Measurements from ENCODE around the gene OGG1. TPM values are rescaled to one million over a fixed set of nuclear protein-coding genes. Genes with fewer than 3 reads are reported as not detected.

Gene OGG1
- total and polyA plus RNA-seq, 9 of the 15 experiments (the other 6 are each of a cell fraction or from before 2014, with no cell fraction given), result 6.6 to 33.0 (median 24.4) TPM

DNA sequence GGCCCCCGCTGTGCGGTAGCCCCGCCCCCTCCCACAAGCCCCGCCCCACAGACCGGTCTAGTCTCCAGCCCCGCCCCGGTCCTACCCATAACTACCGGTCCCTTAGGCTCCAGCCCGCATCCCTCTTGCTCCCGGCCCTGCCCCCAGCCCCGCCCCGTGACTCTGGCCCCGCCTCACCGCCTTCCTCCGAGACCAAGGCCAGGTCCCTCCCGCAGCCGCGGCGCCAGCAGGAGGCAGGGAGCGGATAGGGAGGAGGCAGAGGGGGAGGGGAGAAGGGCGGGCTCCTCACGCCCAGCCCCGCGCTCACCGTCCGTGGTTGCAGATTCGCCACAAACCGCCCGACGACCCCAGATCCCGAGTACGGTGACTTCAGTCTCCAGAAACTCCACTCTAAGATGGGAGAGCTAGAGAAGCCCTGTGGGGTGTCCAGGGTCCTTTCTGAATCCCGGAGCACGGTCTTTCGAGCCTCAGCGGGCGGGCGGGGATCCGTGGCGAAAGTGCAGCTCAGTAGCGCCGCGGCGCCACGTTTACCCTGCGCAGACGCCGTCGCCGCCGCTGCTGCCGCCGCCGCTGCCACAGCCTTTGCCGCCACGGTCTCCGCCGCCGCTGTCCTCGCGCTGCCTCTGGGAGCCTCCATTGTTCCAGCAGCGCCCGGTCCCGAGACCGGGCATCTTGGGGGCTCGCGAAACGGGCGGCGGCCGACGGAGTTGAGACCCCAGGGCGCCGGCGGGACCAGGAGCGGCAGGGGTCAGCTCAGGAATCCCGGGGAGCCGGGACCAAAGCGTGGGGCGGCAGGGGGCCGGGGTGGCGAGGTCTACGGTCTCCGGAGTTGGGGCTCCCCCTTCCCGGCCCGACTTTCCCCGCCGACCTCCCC, 18.3 kb upstream of the OGG1 start, which contains the start of gene BRPF1 (continued):
- TF ChIP-seq, protein P1, sequence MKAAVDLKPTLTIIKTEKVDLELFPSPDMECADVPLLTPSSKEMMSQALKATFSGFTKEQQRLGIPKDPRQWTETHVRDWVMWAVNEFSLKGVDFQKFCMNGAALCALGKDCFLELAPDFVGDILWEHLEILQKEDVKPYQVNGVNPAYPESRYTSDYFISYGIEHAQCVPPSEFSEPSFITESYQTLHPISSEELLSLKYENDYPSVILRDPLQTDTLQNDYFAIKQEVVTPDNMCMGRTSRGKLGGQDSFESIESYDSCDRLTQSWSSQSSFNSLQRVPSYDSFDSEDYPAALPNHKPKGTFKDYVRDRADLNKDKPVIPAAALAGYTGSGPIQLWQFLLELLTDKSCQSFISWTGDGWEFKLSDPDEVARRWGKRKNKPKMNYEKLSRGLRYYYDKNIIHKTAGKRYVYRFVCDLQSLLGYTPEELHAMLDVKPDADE (conservative IDR thresholded peaks at IDR 0.05; ENCODE audit: control insufficient read depth, low read depth, low read length), result peak; percentile 57; the same call in 1 of the 2 replicates
- TF ChIP-seq PREB (CRISPR knock-in tag; IDR thresholded peaks at IDR 0.05) (peak; percentile 70; the same call in 1 of the 2 replicates), YBX1 (IDR thresholded peaks at IDR 0.05) (no peak), CREB3 (tag; conservative IDR thresholded peaks at IDR 0.05; ENCODE audit: low read depth) (0 out of 2 replicates have a peak, but pooled peaks have one; percentile 69), THAP7 (CRISPR knock-in tag; IDR thresholded peaks at IDR 0.05) (peak; percentile 75; the same call in 1 of the 2 replicates), CEBPB (tag; IDR thresholded peaks at IDR 0.05) (no peak), USF2 (CRISPR knock-in tag; IDR thresholded peaks at IDR 0.05) (peak; percentile 21; the same call in 1 of the 2 replicates), HNRNPK (IDR thresholded peaks at IDR 0.05; ENCODE audit: low read depth, low read length, poor library complexity, severe bottlenecking) (peak; percentile 55), KLF6 (CRISPR knock-in tag; IDR thresholded peaks at IDR 0.05; ENCODE audit: borderline replicate concordance) (peak; percentile 88), HLTF (IDR thresholded peaks at IDR 0.05) (peak; percentile 94; the same call in 1 of the 2 replicates), HMG20B (CRISPR knock-in tag; IDR thresholded peaks at IDR 0.05) (no peak), SNAPC5 (CRISPR knock-in tag; IDR thresholded peaks at IDR 0.05) (no peak), ZKSCAN1 (IDR thresholded peaks at IDR 0.05; ENCODE audit: low read depth, low read length) (peak; percentile 29; the same call in 1 of the 2 replicates), MTA2 (IDR thresholded peaks at IDR 0.05; ENCODE audit: low read depth) (no peak), POLR2AphosphoS5 (IDR thresholded peaks at IDR 0.05; ENCODE audit: control insufficient read depth, insufficient read depth, low read depth, low read length) (peak; percentile 75), GATAD2A (IDR thresholded peaks at IDR 0.05) (peak; percentile 61; the same call in 1 of the 2 replicates)
